Natural killer cell treated with Interleukin-12 subunit alpha and Interleukin-12 subunit beta and Interleukin-15 and Interleukin-18, amount 100 ng/mL, for 72 hours (primary cell): Measurements from ENCODE around the gene RARG. TPM values are rescaled to one million over a fixed set of nuclear protein-coding genes. Genes with fewer than 3 reads are reported as not detected.

Experiments used
- ATAC-seq, 2 donors: fragments of 150-1000 bp; cut with Tn5 transposase in 1 of 2; sonication (Bioruptor Pico), chemical (Tn5 transposase) in 1 of 2; 2 replicates each; pipeline ENCODE4 v1.10.0; 2021
- DNase-seq: peaks from one replicate; pipeline ENCODE4 v3.0.0; 2022; ENCODE audit warnings: low spot score
- H3K27ac Mint-ChIP-seq, 2 donors: 1 replicate in 1 of 2; 2 replicates in 1 of 2; pipeline ENCODE4 v1.8.0; 2022; ENCODE audit warnings: mixed read lengths in 2 of 2, mild to moderate bottlenecking in 1 of 2, moderate library complexity in 1 of 2
- H3K27me3 Mint-ChIP-seq, 2 donors: 1 replicate in 1 of 2; 2 replicates in 1 of 2; pipeline ENCODE4 v1.8.0; 2022; ENCODE audit warnings: mixed read lengths in 2 of 2
- H3K36me3 Mint-ChIP-seq: one replicate; pipeline ENCODE4 v1.8.0; 2022; ENCODE audit warnings: mixed read lengths
- H3K4me1 Mint-ChIP-seq, 2 donors: 1 replicate in 1 of 2; 2 replicates in 1 of 2; pipeline ENCODE4 v1.8.0; 2022; ENCODE audit warnings: low read depth in 2 of 2, mixed read lengths in 2 of 2, mild to moderate bottlenecking in 1 of 2
- H3K4me3 Mint-ChIP-seq: one replicate; pipeline ENCODE4 v1.8.0; 2022; ENCODE audit warnings: mixed read lengths
- H3K9me3 Mint-ChIP-seq: 2 replicates; pipeline ENCODE4 v1.8.0; 2022; ENCODE audit warnings: mixed read lengths
- total RNA-seq, 2 donors: library from RNA; stranded (reverse); gene quantifications; one replicate each; pipeline ENCODE4 v1.2.3, GENCODE V29; 2022

Gene RARG
- total RNA-seq, 2 donors from 2014 or later = 5.8 to 13.3 TPM

DNA sequence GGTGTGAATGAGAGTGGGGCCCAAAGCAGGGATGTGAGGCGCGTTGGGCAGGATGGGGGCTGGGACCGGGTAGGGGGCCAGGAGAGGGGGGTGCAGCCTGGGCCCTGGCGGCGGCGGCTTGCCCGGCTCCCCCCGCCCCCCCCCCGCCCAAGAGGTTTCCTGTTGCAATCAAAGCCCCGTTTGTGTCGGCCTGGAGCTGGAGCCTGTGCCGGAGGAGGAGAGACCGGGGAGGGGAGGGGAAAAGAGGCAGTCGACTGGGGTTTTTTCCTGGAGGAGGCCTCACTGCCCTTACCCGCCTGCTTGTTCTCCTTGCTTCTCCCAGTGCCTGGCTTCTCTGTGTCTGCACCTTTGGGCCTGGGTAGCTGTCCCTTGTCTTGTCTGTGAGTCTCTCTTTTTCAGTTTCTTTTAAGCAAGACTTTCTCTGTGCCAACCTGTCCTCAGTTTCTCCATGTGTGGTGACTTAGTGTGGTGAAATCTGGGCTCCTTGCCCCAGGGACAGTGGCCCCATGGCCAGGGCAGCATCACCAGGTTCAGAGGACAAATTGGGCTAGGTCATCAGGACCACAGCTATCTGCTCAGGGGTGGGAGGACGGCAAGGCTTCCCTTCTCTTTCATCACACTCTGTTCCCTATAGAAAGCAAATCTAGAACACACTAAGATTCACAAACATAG is 8.5 kb downstream of the RARG start:
- H3K36me3 Mint-ChIP-seq = no peaks in the 10 kb centered on the region
- DNase-seq = peak; percentile 56
- no peaks in the 10 kb centered on the region for H3K27me3 Mint-ChIP-seq
- peak overlapping the region; percentile 58 for H3K4me3 Mint-ChIP-seq
- no peaks in the 10 kb centered on the region for H3K9me3 Mint-ChIP-seq
- H3K27ac Mint-ChIP-seq = peak overlapping the region; percentile 37 to 89
- ATAC-seq = no peak
- peaks cover 49 to 54% of the 10 kb centered on the region in 2 donors for H3K4me1 Mint-ChIP-seq

- Mint-ChIP-seq H3K4me1 (peaks cover 56 to 61% of the 10 kb centered on the region in 2 donors), H3K27me3 (no peaks in the 10 kb centered on the region), H3K9me3 (no peaks in the 10 kb centered on the region), H3K4me3 (peak overlapping the region; percentile 95), H3K27ac (peak overlapping the region; percentile 86 to 89), H3K36me3 (no peaks in the 10 kb centered on the region)
- DNase-seq (no peak), ATAC-seq (no peak)
These were observed 9.2 kb downstream of the RARG start for GRCh38 chr12:53222806-53223261.

- Mint-ChIP-seq H3K27me3 (no peaks in the 10 kb centered on the region), H3K9me3 (no peaks in the 10 kb centered on the region), H3K27ac (peak overlapping the region; percentile 86 to 89), H3K4me1 (peaks cover 61 to 67% of the 10 kb centered on the region in 2 donors), H3K36me3 (no peaks in the 10 kb centered on the region), H3K4me3 (peak overlapping the region; percentile 95)
- ATAC-seq (no peak), DNase-seq (no peak)
These were observed 9.8 kb downstream of the RARG start for GRCh38 chr12:53222170-53222721.

- H3K4me3 Mint-ChIP-seq = peak overlapping the region; percentile 95
- no peaks in the 10 kb centered on the region for H3K36me3 Mint-ChIP-seq
- peaks cover 69 to 75% of the 10 kb centered on the region in 2 donors for H3K4me1 Mint-ChIP-seq
- no peaks in the 10 kb centered on the region for H3K9me3 Mint-ChIP-seq
- ATAC-seq = peak; percentile 44 to 68
- peak overlapping the region; percentile 86 to 89 for H3K27ac Mint-ChIP-seq
- H3K27me3 Mint-ChIP-seq = no peaks in the 10 kb centered on the region
- peak; percentile 75 for DNase-seq
These were observed 10.6 kb downstream of the RARG start for GRCh38 chr12:53221203-53222080.

GRCh38 chr12:53220694-53221202 is 11.3 kb downstream of the RARG start:
- peak; percentile 85 to 88 for ATAC-seq
- no peaks in the 10 kb centered on the region for H3K9me3 Mint-ChIP-seq

DNA sequence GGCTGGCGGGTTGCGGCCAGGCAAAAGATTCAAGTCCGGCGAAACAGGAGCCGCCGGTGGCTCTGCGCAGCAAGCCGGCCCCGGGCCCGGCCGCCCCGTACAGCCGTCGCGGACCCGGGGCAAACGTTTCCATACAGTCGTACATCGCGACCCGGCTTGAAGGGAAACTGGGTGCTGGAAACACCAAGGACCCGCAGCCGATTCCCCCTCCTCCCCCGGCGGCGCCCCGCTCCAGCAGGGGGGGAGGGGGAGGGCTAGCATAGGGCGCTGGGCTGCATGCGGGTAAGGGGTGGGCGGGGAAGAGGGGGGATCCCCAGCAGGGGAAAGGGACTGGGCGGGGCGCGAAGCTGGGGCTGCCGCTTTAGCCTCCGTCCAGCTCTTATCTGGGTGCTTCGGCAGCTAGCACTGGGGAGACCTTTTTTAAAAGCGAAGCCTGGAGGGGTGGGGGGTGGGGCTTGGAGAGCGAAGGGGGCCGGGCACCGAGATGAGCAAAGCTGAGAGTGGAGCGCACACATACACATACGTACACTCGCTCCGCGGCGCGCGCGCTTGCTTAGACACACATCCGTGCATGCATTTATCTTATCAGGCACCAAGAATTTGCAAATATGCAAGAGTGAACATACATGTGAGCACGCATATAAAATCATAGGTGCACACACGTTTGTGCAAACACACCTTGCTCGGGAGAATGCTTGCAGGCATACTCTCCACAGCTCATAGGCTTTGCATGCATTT is 11.9 kb downstream of the RARG start:
- ATAC-seq (peak; percentile 60 to 62), DNase-seq (no peak)
- no peaks in the 10 kb centered on the region for H3K27me3 Mint-ChIP-seq
- no peaks in the 10 kb centered on the region for H3K9me3 Mint-ChIP-seq
- peaks cover 78 to 82% of the 10 kb centered on the region in 2 donors for H3K4me1 Mint-ChIP-seq
- peak overlapping the region; percentile 86 to 93 for H3K27ac Mint-ChIP-seq
- H3K36me3 Mint-ChIP-seq = no peaks in the 10 kb centered on the region
- H3K4me3 Mint-ChIP-seq = peak overlapping the region; percentile 95

More at GRCh38 chr12:53220694-53221202, 11.3 kb downstream of the RARG start:
- Mint-ChIP-seq H3K27me3 (no peaks in the 10 kb centered on the region), H3K27ac (peak overlapping the region; percentile 86 to 89), H3K4me3 (peak overlapping the region; percentile 95), H3K4me1 (peaks cover 76 to 82% of the 10 kb centered on the region in 2 donors), H3K36me3 (no peaks in the 10 kb centered on the region)
- peak; percentile 88 for DNase-seq

DNA sequence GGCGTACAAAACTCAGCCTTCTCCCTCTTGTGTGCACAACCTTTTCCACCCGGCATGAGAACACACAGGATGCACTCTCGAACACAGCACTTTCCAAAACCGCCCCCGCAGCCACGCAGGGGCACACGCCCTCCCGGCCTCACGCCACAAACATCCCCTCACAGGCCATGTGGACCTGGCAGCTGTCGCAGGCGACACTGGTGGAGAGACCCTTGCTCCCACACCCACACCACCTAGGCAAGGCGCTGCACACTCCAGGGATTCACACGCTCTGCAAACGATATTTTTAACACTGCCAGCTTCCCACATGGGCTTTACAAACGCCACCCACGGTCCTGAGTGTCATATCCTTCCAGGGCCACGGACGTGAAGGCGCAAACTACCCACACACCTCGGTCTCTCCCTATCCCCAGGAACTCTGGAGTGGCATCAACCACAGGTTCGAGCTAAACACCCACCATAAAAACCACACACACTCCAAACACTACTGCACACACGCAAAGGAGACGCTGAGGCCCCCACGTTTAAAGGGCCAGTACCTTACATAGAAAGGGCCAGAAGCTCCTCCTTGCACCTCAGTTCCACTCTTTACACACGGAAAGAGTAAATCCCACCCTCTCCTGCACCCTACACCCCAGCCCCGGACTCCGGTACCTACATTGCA is 12.6 kb downstream of the RARG start:
- DNase-seq (peak; percentile 84), ATAC-seq (peak; percentile 22 to 23)
- peaks cover 77 to 81% of the 10 kb centered on the region in 2 donors for H3K4me1 Mint-ChIP-seq
- H3K36me3 Mint-ChIP-seq = no peaks in the 10 kb centered on the region
- no peaks in the 10 kb centered on the region for H3K27me3 Mint-ChIP-seq
- peak overlapping the region; percentile 95 for H3K4me3 Mint-ChIP-seq
- H3K9me3 Mint-ChIP-seq = no peaks in the 10 kb centered on the region
- H3K27ac Mint-ChIP-seq = peak overlapping the region; percentile 86 to 93

DNA sequence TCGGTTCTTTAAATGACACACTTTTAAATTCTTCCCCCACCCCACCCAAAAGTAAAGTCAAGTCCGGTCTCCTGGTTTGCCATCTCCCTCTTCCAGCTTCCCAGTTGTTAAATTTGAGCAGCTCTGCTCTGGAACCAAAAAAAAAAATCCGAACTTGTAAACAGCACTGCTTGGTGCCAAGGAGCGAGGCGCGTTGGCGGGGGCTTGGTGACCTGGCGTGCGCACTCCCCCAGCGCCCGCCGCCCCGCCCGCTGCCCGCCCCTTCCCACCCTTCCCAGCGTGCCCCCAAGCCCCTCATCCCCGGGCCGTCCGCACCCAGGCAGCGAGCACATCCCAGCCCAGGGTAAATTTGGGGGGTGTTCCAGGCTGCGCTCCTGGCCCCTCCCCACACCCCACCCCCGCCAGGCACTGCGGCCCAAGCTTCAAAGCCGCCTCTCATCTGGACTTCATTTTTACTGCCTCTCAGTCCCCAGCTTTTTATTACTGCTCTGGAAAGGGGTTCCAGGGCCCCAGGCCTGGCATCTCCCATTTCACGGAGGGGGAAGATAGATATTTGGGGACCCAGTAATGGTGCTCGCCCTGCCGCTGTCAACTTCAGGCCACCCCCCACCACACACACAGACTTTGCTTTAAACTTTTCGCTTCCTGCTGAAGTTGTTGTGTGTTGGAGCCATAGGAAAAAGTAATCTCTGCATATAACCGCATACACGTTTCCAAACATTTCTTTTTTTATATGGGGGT is 13.3 kb downstream of the RARG start:
- ATAC-seq (no peak), DNase-seq (no peak)
- peaks cover 77 to 82% of the 10 kb centered on the region in 2 donors for H3K4me1 Mint-ChIP-seq
- peak overlapping the region; percentile 95 for H3K4me3 Mint-ChIP-seq
- H3K9me3 Mint-ChIP-seq = no peaks in the 10 kb centered on the region
- H3K27ac Mint-ChIP-seq = peak overlapping the region; percentile 86 to 93
- no peaks in the 10 kb centered on the region for H3K36me3 Mint-ChIP-seq
- no peaks in the 10 kb centered on the region for H3K27me3 Mint-ChIP-seq

DNA sequence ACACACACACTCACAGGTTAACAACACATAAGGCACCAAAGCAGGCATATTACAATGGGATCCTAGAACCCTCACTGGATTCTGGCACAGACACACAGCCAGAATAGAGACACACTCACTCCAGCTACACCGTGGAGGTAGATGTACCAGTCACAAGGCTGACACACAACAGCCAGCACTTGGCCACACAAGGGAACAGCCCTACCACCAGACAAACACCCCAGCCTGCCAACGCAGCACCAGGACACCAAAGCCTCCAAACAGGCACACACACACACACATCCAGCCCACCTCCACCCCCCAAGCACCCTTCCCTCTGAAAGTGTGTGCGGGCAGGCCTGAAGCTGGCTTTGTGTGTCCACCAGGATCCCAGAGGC is 14.1 kb downstream of the RARG start:
- ATAC-seq = no peak
- Mint-ChIP-seq H3K9me3 (no peaks in the 10 kb centered on the region), H3K4me1 (peaks cover 78 to 83% of the 10 kb centered on the region in 2 donors), H3K4me3 (peak overlapping the region; percentile 95), H3K36me3 (no peaks in the 10 kb centered on the region), H3K27ac (peak overlapping the region; percentile 74 to 81), H3K27me3 (no peaks in the 10 kb centered on the region)
- DNase-seq = no peak

GRCh38 chr12:53217051-53217930 is 14.7 kb downstream of the RARG start:
- Mint-ChIP-seq H3K27me3 (no peaks in the 10 kb centered on the region), H3K4me3 (peak overlapping the region; percentile 95), H3K36me3 (no peaks in the 10 kb centered on the region), H3K4me1 (peaks cover 73 to 79% of the 10 kb centered on the region in 2 donors), H3K9me3 (no peaks in the 10 kb centered on the region), H3K27ac (peak overlapping the region; percentile 74 to 81)
- DNase-seq (peak; percentile 86), ATAC-seq (peak; percentile 12 to 18)

GRCh38 chr12:53215497-53215896 is 16.5 kb downstream of the RARG start:
- Mint-ChIP-seq H3K9me3 (no peaks in the 10 kb centered on the region), H3K27ac (peak overlapping the region; percentile 74 to 81), H3K36me3 (no peaks in the 10 kb centered on the region), H3K4me3 (peak overlapping the region; percentile 95), H3K27me3 (no peaks in the 10 kb centered on the region), H3K4me1 (peaks cover 69 to 75% of the 10 kb centered on the region in 2 donors)
- ATAC-seq = no peak
- DNase-seq = no peak
